IPS DF 6.9 (cell line): ENCODE data around the gene ADRA2C.
A peak's percentile ranks its signal among the peaks of the same experiment; 100 is the strongest.

Experiments
- DNase-seq: peaks from one replicate; pipeline ENCODE4 v3.0.0-alpha.2; 2013; ENCODE audit warnings: low read depth, low spot score
- H3K27ac ChIP-seq: one replicate; pipeline ENCODE4 v1.5.1; 2013; ENCODE audit warnings: low read length, control low read depth
- H3K27me3 ChIP-seq: 2 replicates; pipeline ENCODE4 v1.6.1; 2013; ENCODE audit warnings: mild to moderate bottlenecking, low read length; ENCODE audit not compliant: control insufficient read depth, insufficient read depth
- H3K36me3 ChIP-seq: 2 replicates; pipeline ENCODE4 v1.6.1; 2013; ENCODE audit warnings: low read length; ENCODE audit not compliant: control insufficient read depth, insufficient read depth
- H3K4me1 ChIP-seq: 2 replicates; pipeline ENCODE4 v1.6.1; 2013; ENCODE audit warnings: low read length; ENCODE audit not compliant: control insufficient read depth, insufficient read depth
- H3K4me3 ChIP-seq: 2 replicates; pipeline ENCODE4 v1.5.1; 2013; ENCODE audit warnings: mild to moderate bottlenecking, low read length
- H3K9me3 ChIP-seq: 2 replicates; pipeline ENCODE4 v1.6.1; 2013; ENCODE audit warnings: low read length, inconsistent platforms; ENCODE audit not compliant: control insufficient read depth, insufficient read depth
- WGBS: extraction: QIAGEN DNeasy Blood & Tissue Kit; methylation state at CpG from one replicate; pipeline ENCODE4 v1.1.7; 2013; ENCODE audit warnings: mixed read lengths, missing lambda C conversion rate; ENCODE audit not compliant: insufficient read length, insufficient coverage; 5-methylcytosine and 5-hydroxymethylcytosine counted together

Gene ADRA2C

DNA sequence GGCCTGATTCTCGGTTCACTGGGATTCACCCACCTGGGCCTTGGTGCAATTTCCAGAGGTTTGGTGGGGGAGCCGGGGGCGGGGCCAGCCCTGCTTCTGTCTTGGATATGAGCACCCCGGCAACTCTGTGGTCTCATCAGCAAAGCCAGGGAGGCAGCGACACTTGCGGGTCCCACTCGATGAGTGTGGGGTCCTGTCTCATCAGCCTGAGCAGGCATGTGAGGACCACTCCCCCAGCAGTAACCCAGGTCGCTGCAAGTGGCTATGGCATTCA is 19.0 kb downstream of the ADRA2C start:
- no peak overlapping the region for H3K4me3 ChIP-seq
- no peaks in the 10 kb centered on the region for H3K9me3 ChIP-seq
- no peaks in the 10 kb centered on the region for H3K27me3 ChIP-seq
- WGBS = no CpG with 5 or more reads among the region's 8 CpGs
- H3K4me1 ChIP-seq = peaks cover 8% of the 10 kb centered on the region
- H3K36me3 ChIP-seq = no peaks in the 10 kb centered on the region; the same call in 1 of the 2 replicates
- no peak overlapping the region for H3K27ac ChIP-seq
- DNase-seq = no peak

DNA sequence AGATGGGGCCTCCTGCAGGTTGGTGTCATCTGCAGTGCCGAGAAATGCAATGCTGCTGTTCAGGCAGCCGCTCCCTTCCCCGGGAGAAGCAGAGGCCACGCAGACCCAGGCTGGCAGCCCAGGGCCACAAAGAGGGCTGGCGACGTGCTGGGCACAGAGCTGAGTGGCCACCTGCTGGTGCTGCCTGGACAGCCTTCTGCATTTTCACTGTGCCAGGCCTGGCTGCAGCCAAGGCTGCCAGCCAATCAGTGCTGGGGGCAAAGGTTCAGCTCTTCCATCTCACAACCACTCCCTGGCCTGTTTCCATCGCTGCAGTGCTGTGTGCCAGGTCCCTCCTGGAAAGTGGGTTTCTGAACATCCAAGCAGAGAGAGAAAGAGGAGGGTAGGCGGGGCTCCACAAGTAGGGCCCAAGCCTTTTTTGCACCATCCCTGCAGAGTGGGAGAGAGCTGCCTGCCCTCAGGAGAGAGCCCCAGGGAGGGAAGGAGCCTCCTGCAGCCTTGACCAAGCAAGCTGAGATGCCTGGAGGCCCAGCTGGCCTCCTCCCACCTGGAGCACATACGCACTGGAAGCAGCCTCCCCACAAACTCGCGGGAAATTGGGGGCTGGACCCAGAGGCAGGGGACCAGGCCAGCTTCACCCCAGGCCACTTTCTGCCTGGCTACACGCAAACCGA is 20.1 kb downstream of the ADRA2C start:
- no peaks in the 10 kb centered on the region; the same call in 1 of the 2 replicates for H3K36me3 ChIP-seq
- H3K27me3 ChIP-seq = no peaks in the 10 kb centered on the region
- no peak overlapping the region for H3K4me3 ChIP-seq
- DNase-seq = no peak
- no peak overlapping the region for H3K27ac ChIP-seq
- no peaks in the 10 kb centered on the region for H3K9me3 ChIP-seq
- WGBS = no CpG with 5 or more reads among the region's 13 CpGs
- H3K4me1 ChIP-seq = peaks cover 2% of the 10 kb centered on the region; the same call in 1 of the 2 replicates

DNA sequence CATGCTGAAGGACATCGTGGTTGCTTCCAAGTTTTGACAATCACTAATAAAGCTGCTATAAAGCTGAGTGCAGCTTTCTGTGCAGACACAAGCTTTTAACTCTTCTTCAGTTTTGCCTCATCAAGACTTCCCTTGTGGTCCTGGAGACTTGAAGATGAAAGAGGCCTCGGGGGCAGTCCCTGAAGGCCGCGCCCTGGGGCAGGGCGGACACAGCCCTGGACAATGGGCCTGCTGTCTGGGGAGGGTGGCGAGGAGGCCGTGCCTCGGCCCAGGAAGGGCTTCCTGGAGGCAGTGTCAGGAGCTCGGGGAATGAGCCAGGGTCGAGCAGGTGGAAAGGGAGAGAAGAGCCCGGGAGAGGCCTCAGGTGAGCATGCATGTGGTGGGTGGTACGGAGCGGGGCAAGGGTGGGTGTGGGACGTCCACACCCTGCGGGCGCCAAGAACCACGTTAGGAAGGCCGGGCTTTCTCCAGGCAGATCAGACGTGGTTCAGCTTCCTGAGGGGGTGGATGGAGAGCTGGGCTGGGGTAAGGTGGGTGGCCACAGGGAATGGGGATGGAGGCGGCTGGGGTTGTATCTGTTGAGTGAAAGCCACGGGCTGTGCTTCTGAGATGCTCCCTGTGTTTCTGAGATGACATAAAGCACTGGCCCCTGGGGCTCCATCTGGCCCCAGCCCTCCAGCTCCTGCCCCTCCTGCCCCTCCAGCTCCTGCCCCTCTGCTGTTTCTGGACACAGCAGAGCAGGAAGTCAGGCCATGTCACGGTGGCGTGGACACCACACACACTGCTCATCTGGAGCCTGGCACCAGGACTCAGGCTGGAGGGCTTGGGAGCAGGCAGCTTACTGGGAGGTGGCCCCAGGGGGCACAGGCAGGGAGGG is 21.5 kb downstream of the ADRA2C start:
- Histone ChIP-seq H3K27me3 (no peaks in the 10 kb centered on the region), H3K4me3 (no peak overlapping the region), H3K27ac (no peak overlapping the region), H3K9me3 (no peaks in the 10 kb centered on the region), H3K36me3 (no peaks in the 10 kb centered on the region), H3K4me1 (no peaks in the 10 kb centered on the region; the same call in 1 of the 2 replicates)
- no peak for DNase-seq
- WGBS = no CpG with 5 or more reads among the region's 23 CpGs

DNA sequence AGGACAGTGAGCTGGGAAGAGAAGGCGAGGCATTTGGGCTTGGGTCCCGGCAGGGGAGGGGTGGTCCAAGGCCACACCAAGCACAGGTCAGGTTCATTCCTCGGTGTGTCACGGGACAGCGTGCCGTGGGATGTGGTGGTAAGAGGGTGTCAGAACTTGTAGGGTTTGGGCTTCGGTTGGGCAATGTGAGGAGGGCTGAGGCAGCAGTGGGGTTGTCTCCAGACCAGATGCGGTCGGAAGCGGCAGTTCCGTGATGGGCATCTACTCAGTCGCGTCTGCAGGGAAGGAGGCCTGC is 22.1 kb downstream of the ADRA2C start:
- H3K27me3 ChIP-seq = no peaks in the 10 kb centered on the region
- no peaks in the 10 kb centered on the region for H3K36me3 ChIP-seq
- DNase-seq = no peak
- no CpG with 5 or more reads among the region's 13 CpGs for WGBS
- H3K27ac ChIP-seq = no peak overlapping the region
- no peak overlapping the region for H3K4me3 ChIP-seq
- no peaks in the 10 kb centered on the region; the same call in 1 of the 2 replicates for H3K4me1 ChIP-seq
- no peaks in the 10 kb centered on the region for H3K9me3 ChIP-seq

DNA sequence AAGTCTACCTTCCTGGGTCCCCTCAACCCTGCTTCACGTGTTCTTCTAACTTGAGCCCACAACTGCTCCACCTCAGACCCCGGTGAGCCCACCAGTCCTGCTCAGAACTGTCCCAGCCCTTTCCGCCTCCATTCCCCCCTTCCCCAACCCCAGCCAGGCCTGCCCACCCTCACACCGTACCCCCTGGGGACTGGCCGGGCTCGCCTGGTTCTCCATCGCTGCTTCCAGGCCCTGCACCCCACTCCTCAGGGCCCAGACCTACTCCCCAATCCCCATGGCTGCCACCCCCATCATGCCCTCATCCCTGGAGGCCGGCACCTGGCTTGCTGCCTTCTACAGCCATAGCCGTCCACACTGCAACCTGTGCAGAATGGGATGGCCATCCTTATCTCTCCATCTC is 23.4 kb downstream of the ADRA2C start:
- no peaks in the 10 kb centered on the region for H3K9me3 ChIP-seq
- WGBS = no CpG with 5 or more reads among the region's 9 CpGs
- no peak overlapping the region for H3K27ac ChIP-seq
- H3K27me3 ChIP-seq = no peaks in the 10 kb centered on the region
- H3K36me3 ChIP-seq = no peaks in the 10 kb centered on the region
- no peak for DNase-seq
- no peak overlapping the region for H3K4me3 ChIP-seq
- no peaks in the 10 kb centered on the region for H3K4me1 ChIP-seq

DNA sequence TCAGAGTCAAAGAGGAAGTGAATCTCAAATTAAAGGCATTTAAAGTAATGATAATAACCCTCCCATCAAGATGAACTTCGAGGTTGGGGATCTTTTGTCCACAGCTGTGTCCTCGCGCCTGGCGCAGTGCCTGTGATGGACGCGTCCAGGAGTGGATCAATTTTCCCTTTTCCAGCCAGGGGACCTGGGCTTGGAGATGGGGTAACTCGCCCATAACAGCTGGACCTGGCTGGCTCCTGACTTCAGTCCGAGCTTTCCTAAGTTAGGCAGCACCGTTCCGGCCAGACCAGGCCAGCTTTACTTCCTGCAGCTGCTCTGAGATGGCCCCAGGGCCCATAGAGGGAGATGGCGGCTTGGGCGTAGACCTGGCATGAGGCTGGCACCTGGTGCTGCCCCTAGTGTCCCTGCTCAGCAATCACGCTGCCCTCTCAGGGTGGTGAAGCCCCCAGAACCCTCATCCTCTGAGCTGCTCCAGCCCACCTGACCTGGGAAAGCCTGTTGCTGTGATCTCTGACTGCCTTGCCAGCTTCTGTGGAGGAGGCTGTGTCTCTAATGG is 23.9 kb downstream of the ADRA2C start:
- H3K9me3 ChIP-seq = no peaks in the 10 kb centered on the region
- H3K4me3 ChIP-seq = no peak overlapping the region
- H3K4me1 ChIP-seq = no peaks in the 10 kb centered on the region
- H3K36me3 ChIP-seq = no peaks in the 10 kb centered on the region
- WGBS = no CpG with 5 or more reads among the region's 13 CpGs
- H3K27me3 ChIP-seq = no peaks in the 10 kb centered on the region
- no peak for DNase-seq
- H3K27ac ChIP-seq = no peak overlapping the region

DNA sequence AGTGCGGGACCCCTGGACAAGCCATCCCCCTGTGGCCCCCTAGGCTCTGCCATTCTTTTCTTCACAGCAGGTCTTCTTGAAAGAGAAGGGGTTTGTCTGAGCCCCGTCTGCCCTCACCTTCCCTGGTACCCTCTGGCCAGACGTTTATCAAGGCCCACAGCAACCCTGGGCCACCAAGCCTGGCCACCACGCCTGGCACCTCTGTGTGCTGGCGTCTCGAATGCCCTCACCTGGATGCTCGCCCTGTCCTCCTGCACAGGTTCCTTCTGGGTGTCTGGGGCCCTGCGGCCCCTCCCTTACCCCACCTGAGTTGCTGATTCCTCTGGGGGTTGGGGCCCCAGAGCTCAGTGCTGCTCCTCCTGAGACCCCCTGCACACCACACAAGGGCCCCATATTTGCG is 25.1 kb downstream of the ADRA2C start:
- Histone ChIP-seq H3K27ac (no peak overlapping the region), H3K36me3 (no peaks in the 10 kb centered on the region), H3K4me1 (no peaks in the 10 kb centered on the region), H3K9me3 (no peaks in the 10 kb centered on the region), H3K4me3 (no peak overlapping the region), H3K27me3 (no peaks in the 10 kb centered on the region)
- DNase-seq = no peak
- WGBS = no CpG with 5 or more reads among the region's 9 CpGs

DNA sequence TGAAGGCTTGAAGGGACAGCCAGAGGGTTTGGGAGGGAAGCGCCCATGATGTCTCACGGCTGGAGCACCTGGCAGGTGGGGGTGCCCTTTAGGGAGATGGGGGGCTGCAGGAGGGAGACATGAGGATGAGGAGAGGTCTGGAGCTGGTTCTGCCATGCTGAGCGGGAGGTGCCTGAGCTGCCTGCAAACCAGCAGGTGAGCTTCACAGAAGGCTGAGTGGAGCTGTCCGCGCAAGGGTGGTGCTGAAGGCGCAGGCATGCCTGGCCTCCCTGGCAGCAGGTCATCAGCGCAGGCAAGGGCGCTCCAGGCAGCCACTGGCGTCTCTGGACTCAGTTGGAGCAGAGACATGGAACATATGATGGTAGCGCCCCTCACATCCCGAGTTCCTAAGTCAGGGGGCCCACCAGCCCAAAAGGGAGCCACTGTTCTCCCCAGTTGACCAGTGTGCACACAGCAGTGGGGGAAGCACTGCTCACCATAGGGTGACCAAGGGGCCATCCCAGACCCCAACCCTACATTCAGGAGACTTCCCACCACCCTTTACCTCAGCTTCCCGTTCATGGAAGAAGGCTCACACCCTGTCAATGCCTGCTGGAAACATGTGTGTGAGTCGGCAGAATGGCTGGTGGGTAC is 25.8 kb downstream of the ADRA2C start:
- DNase-seq = peak; percentile 64
- H3K4me1 ChIP-seq = no peaks in the 10 kb centered on the region
- no peak overlapping the region for H3K27ac ChIP-seq
- WGBS = no CpG with 5 or more reads among the region's 13 CpGs
- no peaks in the 10 kb centered on the region for H3K9me3 ChIP-seq
- H3K4me3 ChIP-seq = no peak overlapping the region
- H3K36me3 ChIP-seq = no peaks in the 10 kb centered on the region
- H3K27me3 ChIP-seq = no peaks in the 10 kb centered on the region

DNA sequence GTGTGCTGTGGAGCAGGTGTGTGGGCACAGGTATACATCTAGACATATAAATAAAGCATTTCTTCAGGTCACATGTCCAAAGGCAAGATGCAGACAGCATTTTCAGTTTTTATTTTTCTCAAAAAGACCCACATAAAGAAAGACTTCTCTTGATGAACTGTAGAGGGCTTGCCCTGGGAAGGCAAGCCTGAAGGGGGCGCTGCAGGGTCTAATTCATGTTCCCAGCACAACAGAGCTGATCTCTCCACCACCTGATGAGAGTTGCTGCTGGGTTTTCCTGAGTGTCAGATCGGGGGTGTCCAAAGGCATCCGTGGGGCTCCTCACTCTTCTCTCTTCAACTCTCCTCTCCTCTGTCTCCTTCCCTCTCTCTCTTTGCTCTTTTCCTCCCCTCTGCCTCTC is 26.6 kb downstream of the ADRA2C start:
- no CpG with 5 or more reads among the region's 3 CpGs for WGBS
- DNase-seq = peak; percentile 67

DNA sequence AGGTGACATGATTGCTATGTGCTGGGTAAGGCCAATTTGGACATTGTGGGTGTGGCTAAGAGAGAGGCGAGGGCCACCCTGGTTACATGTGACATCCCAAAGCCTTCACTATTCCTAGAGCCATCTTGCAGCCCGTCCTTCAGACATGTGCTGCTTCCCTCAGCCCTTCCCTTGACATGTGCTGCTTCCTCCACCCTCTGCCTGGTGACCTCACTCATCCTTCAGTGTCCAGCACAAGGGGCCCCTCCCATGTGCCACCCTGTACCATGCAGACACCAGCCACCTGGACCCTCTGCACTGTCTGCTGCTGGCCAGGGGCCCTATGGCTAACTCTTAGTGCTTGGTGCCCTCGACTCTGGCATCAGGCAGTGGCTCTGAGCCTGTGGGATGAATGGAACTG is 27.4 kb downstream of the ADRA2C start:
- H3K4me3 ChIP-seq = no peak overlapping the region
- H3K4me1 ChIP-seq = no peaks in the 10 kb centered on the region
- no peak overlapping the region for H3K27ac ChIP-seq
- no CpG with 5 or more reads among the region's 3 CpGs for WGBS
- no peaks in the 10 kb centered on the region for H3K27me3 ChIP-seq
- no peaks in the 10 kb centered on the region for H3K9me3 ChIP-seq
- no peaks in the 10 kb centered on the region for H3K36me3 ChIP-seq
- no peak for DNase-seq

More for the DNA sequence above, 26.6 kb downstream of the ADRA2C start:
- H3K27me3 ChIP-seq = no peaks in the 10 kb centered on the region
- H3K27ac ChIP-seq = no peak overlapping the region
- no peaks in the 10 kb centered on the region for H3K4me1 ChIP-seq
- no peaks in the 10 kb centered on the region for H3K36me3 ChIP-seq
- no peaks in the 10 kb centered on the region for H3K9me3 ChIP-seq
- no peak overlapping the region for H3K4me3 ChIP-seq
